Parathyroid adenoma (tissue), 2 donors: Measurements from ENCODE around the gene CSF1R.
"Not testable (repeated sequence)": the region's sequence is repeated elsewhere in the genome, so short reads cannot be mapped to it uniquely, and the experiment has no call there.

Experiments
- H2AFZ ChIP-seq: fragments of 300-600 bp; sonication (generic); one replicate; pipeline ENCODE4 v1.7.0; 2017; ENCODE audit warnings: antibody characterized with exemption, mild to moderate bottlenecking
- H3K27ac ChIP-seq: fragments of 300-600 bp; sonication (generic); one replicate; pipeline ENCODE4 v1.7.0; 2017
- H3K27me3 ChIP-seq: fragments of 300-600 bp; sonication (generic); one replicate; pipeline ENCODE4 v1.7.0; 2017; ENCODE audit warnings: low read length; ENCODE audit not compliant: control insufficient read depth, insufficient read depth
- H3K36me3 ChIP-seq: fragments of 300-600 bp; sonication (generic); one replicate; pipeline ENCODE4 v1.7.0; 2017; ENCODE audit warnings: low read length; ENCODE audit not compliant: control insufficient read depth, insufficient read depth
- H3K4me1 ChIP-seq: fragments of 300-600 bp; sonication (generic); one replicate; pipeline ENCODE4 v1.7.0; 2017; ENCODE audit warnings: control low read depth
- H3K4me2 ChIP-seq: fragments of 300-600 bp; sonication (generic); one replicate; pipeline ENCODE4 v1.7.0; 2017; ENCODE audit warnings: low read length
- H3K4me3 ChIP-seq: fragments of 300-600 bp; sonication (generic); one replicate; pipeline ENCODE4 v1.7.0; 2017; ENCODE audit warnings: low read depth, low read length
- H3K79me2 ChIP-seq: fragments of 300-600 bp; sonication (generic); one replicate; pipeline ENCODE4 v1.7.0; 2017; ENCODE audit warnings: control low read depth
- H3K9ac ChIP-seq: fragments of 300-600 bp; sonication (generic); one replicate; pipeline ENCODE4 v1.7.0; 2017; ENCODE audit warnings: mild to moderate bottlenecking
- H3K9me3 ChIP-seq: fragments of 300-600 bp; sonication (generic); one replicate; pipeline ENCODE4 v1.7.0; 2017; ENCODE audit warnings: low read length; ENCODE audit not compliant: control insufficient read depth
- TF ChIP-seq, protein P1 (sequence below): fragments of 300-600 bp; sonication (generic); IDR thresholded peaks from one replicate; pipeline ENCODE4 v1.7.0; 2017; ENCODE audit warnings: antibody characterized with exemption, mild to moderate bottlenecking
- donor health status: primary hyperparathyroidism.

The CSF1R gene

DNA sequence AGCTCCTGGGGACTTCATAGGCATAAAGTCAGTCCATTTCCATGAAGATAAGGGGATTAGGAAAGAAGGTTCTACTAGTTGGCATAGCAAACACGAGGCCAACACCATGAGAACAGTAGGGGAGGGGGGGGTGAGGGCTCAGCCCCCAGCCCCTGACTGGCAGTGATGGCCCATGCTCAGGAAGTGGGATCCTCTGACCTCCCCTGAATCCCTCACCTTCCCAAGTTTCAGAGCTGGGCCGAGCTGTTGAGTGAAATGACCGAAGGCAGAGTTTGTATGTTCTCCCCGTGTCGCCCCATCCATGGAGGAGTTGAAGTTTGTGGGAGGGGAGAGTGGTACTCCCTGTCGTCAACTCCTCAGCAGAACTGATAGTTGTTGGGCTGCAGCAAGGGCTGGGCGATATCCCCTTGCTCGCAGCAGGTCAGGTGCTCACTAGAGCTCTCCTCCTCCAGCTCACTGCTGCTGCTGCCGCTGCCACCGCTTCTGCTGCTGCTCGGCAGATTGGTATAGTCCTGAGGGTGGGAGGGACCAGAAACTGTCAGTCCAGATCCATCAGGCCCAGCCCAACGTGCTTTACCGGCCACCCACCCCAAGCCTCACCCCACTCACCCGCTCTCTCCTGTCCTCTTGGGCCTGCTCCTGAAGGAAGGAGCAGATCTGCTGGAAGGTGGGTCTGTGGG, 32.5 kb downstream of the CSF1R start:
- H3K79me2 ChIP-seq, result no peaks in the 10 kb centered on the region
- H3K4me3 ChIP-seq, result no peak overlapping the region
- H3K36me3 ChIP-seq, result no peaks in the 10 kb centered on the region
- H3K27me3 ChIP-seq, result no peaks in the 10 kb centered on the region
- H3K4me2 ChIP-seq, result no peak overlapping the region
- peaks cover 4% of the 10 kb centered on the region for H3K4me1 ChIP-seq
- no peak overlapping the region for H2AFZ ChIP-seq
- no peaks in the 10 kb centered on the region for H3K9me3 ChIP-seq
- no peak overlapping the region for H3K9ac ChIP-seq
- TF ChIP-seq, protein P1, sequence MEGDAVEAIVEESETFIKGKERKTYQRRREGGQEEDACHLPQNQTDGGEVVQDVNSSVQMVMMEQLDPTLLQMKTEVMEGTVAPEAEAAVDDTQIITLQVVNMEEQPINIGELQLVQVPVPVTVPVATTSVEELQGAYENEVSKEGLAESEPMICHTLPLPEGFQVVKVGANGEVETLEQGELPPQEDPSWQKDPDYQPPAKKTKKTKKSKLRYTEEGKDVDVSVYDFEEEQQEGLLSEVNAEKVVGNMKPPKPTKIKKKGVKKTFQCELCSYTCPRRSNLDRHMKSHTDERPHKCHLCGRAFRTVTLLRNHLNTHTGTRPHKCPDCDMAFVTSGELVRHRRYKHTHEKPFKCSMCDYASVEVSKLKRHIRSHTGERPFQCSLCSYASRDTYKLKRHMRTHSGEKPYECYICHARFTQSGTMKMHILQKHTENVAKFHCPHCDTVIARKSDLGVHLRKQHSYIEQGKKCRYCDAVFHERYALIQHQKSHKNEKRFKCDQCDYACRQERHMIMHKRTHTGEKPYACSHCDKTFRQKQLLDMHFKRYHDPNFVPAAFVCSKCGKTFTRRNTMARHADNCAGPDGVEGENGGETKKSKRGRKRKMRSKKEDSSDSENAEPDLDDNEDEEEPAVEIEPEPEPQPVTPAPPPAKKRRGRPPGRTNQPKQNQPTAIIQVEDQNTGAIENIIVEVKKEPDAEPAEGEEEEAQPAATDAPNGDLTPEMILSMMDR, result no peak
- no peak overlapping the region for H3K27ac ChIP-seq

DNA sequence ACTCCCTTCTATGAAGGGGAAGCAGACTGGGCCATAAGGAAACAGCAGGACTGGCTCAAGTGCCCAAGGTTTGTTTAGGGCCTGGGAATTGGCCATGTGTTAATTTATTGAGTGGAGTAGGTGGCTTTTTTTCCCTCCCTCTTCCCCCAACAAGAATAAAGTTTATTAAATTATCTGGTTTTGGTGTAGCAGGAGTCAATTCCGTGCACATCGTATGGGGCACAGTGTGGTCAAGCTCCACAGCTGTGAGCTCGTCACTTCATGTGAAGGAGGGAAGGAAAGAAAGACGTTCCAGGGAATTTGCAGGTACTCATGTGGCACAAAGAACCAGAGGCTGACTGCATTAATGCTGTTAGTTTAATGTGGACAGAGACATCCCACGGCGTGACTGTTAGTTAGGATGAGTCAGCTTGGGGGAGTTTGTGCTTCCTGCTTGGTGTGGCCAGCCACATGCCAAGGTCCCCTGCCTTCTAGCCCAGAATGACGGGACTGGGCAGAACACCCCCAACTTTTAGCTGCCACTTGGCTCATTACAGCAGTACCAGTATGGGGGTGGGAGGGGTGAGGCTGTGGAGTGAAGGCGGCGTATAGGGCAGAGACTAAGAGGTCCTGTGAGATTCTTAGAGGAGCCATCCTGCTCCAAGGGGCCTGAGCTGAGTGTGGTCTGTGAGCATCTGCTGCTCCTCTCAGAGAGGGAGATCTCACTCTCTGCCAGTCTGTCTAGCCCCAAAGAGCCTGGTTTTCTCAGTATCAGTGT, 33.2 kb downstream of the CSF1R start:
- Histone ChIP-seq H3K27me3 (no peaks in the 10 kb centered on the region), H3K27ac (no peak overlapping the region), H3K4me1 (peaks cover 4% of the 10 kb centered on the region), H3K9ac (no peak overlapping the region), H3K4me2 (no peak overlapping the region), H3K36me3 (no peaks in the 10 kb centered on the region), H3K4me3 (no peak overlapping the region), H3K79me2 (no peaks in the 10 kb centered on the region), H3K9me3 (no peaks in the 10 kb centered on the region), H2AFZ (no peak overlapping the region)
- TF ChIP-seq, protein P1, result no peak

DNA sequence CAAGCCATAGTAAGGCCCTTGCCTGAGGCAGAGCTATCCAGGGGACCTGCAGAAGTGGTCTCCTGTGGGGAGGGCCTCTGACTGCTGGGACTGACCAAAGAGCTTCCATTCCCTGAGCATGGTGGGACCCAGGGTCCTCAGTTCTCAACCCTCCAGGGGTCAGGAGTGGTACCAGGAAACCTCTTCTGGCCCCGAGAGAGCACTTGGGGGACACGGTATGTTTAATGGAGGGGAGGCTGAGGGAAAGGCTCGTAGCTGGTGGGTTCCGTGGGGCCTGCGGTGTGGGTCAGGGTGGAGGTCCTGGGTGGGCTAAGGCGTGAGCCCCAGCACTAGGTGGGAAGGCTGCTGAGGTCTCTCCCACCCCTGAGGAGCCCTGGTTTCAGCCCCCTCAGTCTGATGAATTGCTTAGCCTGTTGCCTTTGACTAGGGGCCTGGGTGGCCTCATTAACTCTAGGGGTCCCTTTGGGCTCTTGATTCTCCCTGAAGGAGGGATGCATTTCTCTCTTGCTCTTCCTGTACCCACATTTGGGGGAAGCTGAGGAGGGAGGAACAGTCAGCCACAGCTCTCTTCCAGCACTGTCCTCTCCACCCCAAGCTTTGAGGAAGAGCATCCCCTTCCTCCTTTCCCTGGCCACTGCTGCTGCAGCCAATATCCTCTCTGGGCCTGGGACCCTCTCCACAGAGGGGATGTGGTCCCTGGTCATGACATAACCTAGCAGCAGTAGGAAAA, 34.0 kb downstream of the CSF1R start:
- TF ChIP-seq, protein P1, result no peak
- no peaks in the 10 kb centered on the region for H3K9me3 ChIP-seq
- H3K4me1 ChIP-seq, result no peaks in the 10 kb centered on the region
- H3K27ac ChIP-seq, result no peak overlapping the region
- H3K36me3 ChIP-seq, result no peaks in the 10 kb centered on the region
- no peaks in the 10 kb centered on the region for H3K79me2 ChIP-seq
- no peak overlapping the region for H3K4me3 ChIP-seq
- H3K4me2 ChIP-seq, result no peak overlapping the region
- no peak overlapping the region for H3K9ac ChIP-seq
- H3K27me3 ChIP-seq, result no peaks in the 10 kb centered on the region
- H2AFZ ChIP-seq, result no peak overlapping the region

DNA sequence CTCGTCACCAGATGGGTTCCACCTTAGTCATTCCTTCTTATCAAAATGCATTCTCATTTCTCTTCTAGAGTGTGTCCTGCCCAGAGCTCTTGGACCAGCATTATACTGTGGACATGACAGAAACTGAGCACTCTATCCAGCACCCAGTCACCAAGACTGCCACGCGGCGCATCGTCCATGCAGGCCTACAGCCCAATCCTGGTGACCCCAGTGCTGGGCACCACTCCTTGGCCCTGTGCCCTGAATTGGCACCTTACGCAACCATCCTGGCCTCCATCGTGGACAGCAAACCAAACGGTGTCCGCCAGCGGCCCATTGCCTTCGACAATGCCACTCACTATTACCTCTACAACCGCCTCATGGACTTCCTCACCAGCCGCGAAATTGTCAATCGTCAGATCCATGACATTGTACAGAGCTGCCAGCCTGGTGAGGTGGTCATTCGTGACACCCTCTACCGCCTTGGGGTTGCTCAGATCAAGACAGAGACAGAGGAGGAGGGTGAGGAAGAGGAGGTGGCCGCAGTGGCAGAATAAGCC, 34.6 kb downstream of the CSF1R start:
- no peak overlapping the region for H2AFZ ChIP-seq
- H3K4me1 ChIP-seq, result no peaks in the 10 kb centered on the region
- H3K9ac ChIP-seq, result no peak overlapping the region
- no peaks in the 10 kb centered on the region for H3K27me3 ChIP-seq
- H3K4me2 ChIP-seq, result no peak overlapping the region
- no peak overlapping the region for H3K4me3 ChIP-seq
- H3K9me3 ChIP-seq, result no peaks in the 10 kb centered on the region
- H3K79me2 ChIP-seq, result no peaks in the 10 kb centered on the region
- no peak overlapping the region for H3K27ac ChIP-seq
- TF ChIP-seq, protein P1, result no peak
- H3K36me3 ChIP-seq, result no peaks in the 10 kb centered on the region

DNA sequence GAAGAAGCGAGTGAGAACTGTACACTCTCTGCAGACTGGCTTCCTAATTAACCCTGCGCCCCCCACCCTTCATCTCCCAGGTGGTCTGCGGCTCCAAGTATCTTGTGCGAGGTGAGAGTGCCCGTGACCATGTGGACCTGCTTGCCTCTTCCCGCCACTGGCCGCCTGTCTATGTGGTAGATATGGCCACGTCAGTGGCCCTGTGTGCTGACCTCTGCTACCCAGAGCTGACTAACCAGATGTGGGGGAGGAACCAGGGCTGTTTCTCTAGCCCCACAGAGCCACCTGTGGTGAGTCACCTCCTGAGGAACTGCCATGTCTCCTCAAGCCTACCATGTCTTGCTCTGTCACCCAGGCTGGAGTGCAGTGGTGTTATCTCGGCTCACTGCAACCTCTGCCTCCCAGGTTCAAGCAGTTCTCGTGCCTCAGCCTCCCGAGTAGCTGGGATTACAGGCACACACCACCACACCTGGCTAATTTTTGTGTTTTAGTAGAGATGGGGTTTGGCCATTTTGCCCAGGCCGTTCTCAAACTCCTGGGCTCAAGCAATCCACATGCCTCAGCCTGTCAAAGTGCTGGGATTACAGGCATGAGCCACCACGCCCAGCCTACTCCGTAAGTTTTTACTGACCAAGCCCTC, 36.1 kb downstream of the CSF1R start:
- H3K36me3 ChIP-seq, H3K27ac ChIP-seq: not testable (repeated sequence)

More for the DNA sequence above, 36.1 kb downstream of the CSF1R start:
- H3K4me2 ChIP-seq, H3K27me3 ChIP-seq, H3K9ac ChIP-seq, H3K79me2 ChIP-seq, H2AFZ ChIP-seq, H3K4me3 ChIP-seq, H3K9me3 ChIP-seq, H3K4me1 ChIP-seq: not testable (repeated sequence)
